GM12878 (cell line): Measurements from ENCODE around the gene CBX8. TPM values are rescaled to one million over a fixed set of nuclear protein-coding genes. Genes with fewer than 3 reads are reported as not detected.
A peak's percentile ranks its signal among the peaks of the same experiment; 100 is the strongest.

Source experiments
- ATAC-seq: fragments of 200-7000 bp; cut with Tn5 transposase; 3 replicates; pipeline ENCODE4 v1.9.1; 2020; ENCODE audit warnings: mild to moderate bottlenecking, moderate library complexity
- BruUV-seq: library from RNA; stranded (reverse); fragments of 400-500 nt; replicated peaks from 2 replicates; lab custom pipeline; 2021; lab: Mats Ljungman, UMichigan
- CTCF ChIA-PET: fragments of 300-600 bp; sonication (Branson Sonifier 250); formaldehyde crosslinking; extraction: SDS; loops from one replicate; lab custom pipeline; 2021; ENCODE audit warnings: inconsistent platforms; lab: Yijun Ruan, JAX
- POLR2A ChIA-PET: fragments of 350-600 bp; formaldehyde crosslinking; extraction: SDS; loops from one replicate; lab custom pipeline; 2021; ENCODE audit warnings: inconsistent platforms; lab: Charles Lee
- RAD21 ChIA-PET: fragments of 300-600 bp; sonication (Branson Sonifier 250); formaldehyde crosslinking; loops from one replicate; lab custom pipeline; 2023; ENCODE audit warnings: antibody characterized with exemption; ENCODE audit not compliant: unreplicated experiment; lab: Charles Lee
- SMC1A ChIA-PET: fragments of 300-600 bp; sonication (Branson Sonifier 250); formaldehyde crosslinking; loops from one replicate; lab custom pipeline; 2023; ENCODE audit not compliant: unreplicated experiment, uncharacterized antibody; lab: Charles Lee
- DNase-seq: peaks from one replicate; pipeline ENCODE4 v3.0.0-alpha.2; 2011; ENCODE audit warnings: low read depth, low spot score
- FAIRE-seq: peaks from 3 replicates; lab custom pipeline; 2011; peaks lifted over from hg19 to GRCh38; lab: Jason Lieb, UNC
- H2AFZ ChIP-seq: 2 replicates; pipeline ENCODE4 v1.6.0; 2011; ENCODE audit warnings: low read depth, low read length, control low read depth; ENCODE audit not compliant: control insufficient read depth
- H3K27ac ChIP-seq: 2 replicates; pipeline ENCODE4 v1.5.1; 2011; ENCODE audit warnings: control low read depth; ENCODE audit not compliant: control insufficient read depth, insufficient read depth
- H3K27me3 ChIP-seq, 2 experiments: replicated peaks in 1 of 2; 2 replicates each; pipeline versions ENCODE4 v1.6.0 to v1.6.1; 2011; ENCODE audit warnings: low read length in 1 of 2; ENCODE audit not compliant: control insufficient read depth in 2 of 2, insufficient read depth in 2 of 2
- H3K36me3 ChIP-seq, 2 experiments: 2 replicates each; pipeline ENCODE4 v1.5.1; 2011; ENCODE audit warnings: low read length in 1 of 2; ENCODE audit not compliant: control insufficient read depth in 2 of 2, insufficient read depth in 2 of 2
- H3K4me1 ChIP-seq: 2 replicates; pipeline ENCODE4 v1.6.1; 2011; ENCODE audit warnings: mild to moderate bottlenecking, low read length, moderate library complexity, mixed read lengths; ENCODE audit not compliant: control insufficient read depth, insufficient read depth
- H3K4me2 ChIP-seq: 2 replicates; pipeline ENCODE4 v1.6.0; 2011; ENCODE audit warnings: control low read depth; ENCODE audit not compliant: control insufficient read depth, insufficient read depth
- H3K4me3 ChIP-seq: fragments of 200-600 bp; sonication (generic); 2 replicates; pipeline ENCODE4 v1.5.1; 2016
- H3K79me2 ChIP-seq: 2 replicates; pipeline ENCODE4 v1.6.0; 2011; ENCODE audit warnings: low read length; ENCODE audit not compliant: control insufficient read depth, insufficient read depth
- H3K9ac ChIP-seq: 2 replicates; pipeline ENCODE4 v1.8.0; 2011; ENCODE audit warnings: low read length, control low read depth, mixed read lengths; ENCODE audit not compliant: control insufficient read depth, insufficient read depth
- H3K9me3 ChIP-seq: replicated peaks from 3 replicates; pipeline ENCODE4 v1.5.1; 2011; ENCODE audit warnings: mild to moderate bottlenecking, low read length; ENCODE audit not compliant: control insufficient read depth, insufficient read depth
- H4K20me1 ChIP-seq: 2 replicates; pipeline ENCODE4 v1.6.0; 2011; ENCODE audit not compliant: control insufficient read depth, insufficient read depth
- POLR2A ChIP-seq: IDR thresholded peaks from 2 replicates; pipeline ENCODE4 v1.6.1; 2011; ENCODE audit warnings: low read depth, mild to moderate bottlenecking, low read length
- RELB ChIP-seq: fragments of 450-650 bp; IDR thresholded peaks from 2 replicates; pipeline ENCODE4 v1.6.1; 2017; ENCODE audit warnings: low read depth, mild to moderate bottlenecking, moderate library complexity
- SPI1 ChIP-seq: IDR thresholded peaks from 2 replicates; pipeline ENCODE4 v1.6.1; 2011; ENCODE audit warnings: low read depth, mild to moderate bottlenecking, low read length, moderate library complexity, borderline replicate concordance; ENCODE audit not compliant: insufficient read depth
- ZNF384 ChIP-seq: IDR thresholded peaks from 2 replicates; pipeline ENCODE4 v1.6.1; 2012; ENCODE audit warnings: low read depth, mild to moderate bottlenecking, low read length, improper control_type of control experiment, borderline replicate concordance
- WGBS: methylation state at CpG from one replicate; pipeline ENCODE4 v1.1.6; 2016; ENCODE audit warnings: low lambda C conversion rate; ENCODE audit not compliant: insufficient replicate concordance, insufficient coverage; ENCODE audit errors: missing lambda C conversion rate; 5-methylcytosine and 5-hydroxymethylcytosine counted together
- in situ Hi-C: fragments of 300-500 bp; cut with MboI; formaldehyde crosslinking; loops from 9 replicates; pipeline ENCODE4 v1.14.3; 2018; ENCODE audit warnings: mixed read lengths
- intact Hi-C: fragments of 100-400 bp; cut with micrococcal nuclease; formaldehyde crosslinking; loops from one replicate; pipeline ENCODE4 v1.14.2; 2022; ENCODE audit not compliant: unreplicated experiment
- polyA plus RNA-seq, 11 experiments: library from polyadenylated mRNA; depleted of rRNA in 4 of 11; unstranded in 6 of 11; stranded (reverse) in 5 of 11; fragments of >200 nt; fragmentation: Nextera tagmentation in 4 of 11; fragmentation: Illumina TruSeq in 1 of 11; extraction: Ambion mirVana in 4 of 11; extraction: Trizol in 1 of 11; gene quantifications; 1 replicate in 1 of 11; 2 replicates in 10 of 11; pipeline versions ENCODE4 v1.2.1 to v1.2.3, GENCODE V29; 2011 to 2016; ENCODE audit warnings: inconsistent platforms in 2 of 11, missing spikeins in 2 of 11, low read depth in 1 of 11
- total RNA-seq, 4 experiments: library from RNA; depleted of rRNA in 3 of 4; stranded (reverse); fragments of >200 nt in 3 of 4; fragmentation: Illumina TruSeq in 1 of 4; extraction: Trizol in 1 of 4; gene quantifications; 2 replicates each; pipeline versions ENCODE4 v1.2.1 to v1.2.3, GENCODE V29; 2013 to 2021

CBX8 gene
- total and polyA plus RNA-seq, 10 of the 15 experiments (the other 5 are each of a cell fraction or from before 2014, with no cell fraction given), result 0.03 to 6.7 (median 1.9) TPM

- H3K4me1 ChIP-seq, result peaks cover 4% of the 10 kb centered on the region; the same call in 1 of the 2 replicates
- H4K20me1 ChIP-seq, result no peaks in the 10 kb centered on the region; the same call in 1 of the 2 replicates
- 29% methylated on average over 11 of the region's 11 CpGs for WGBS
- ChIA-PET CTCF (interaction anchor here (1.7 kb wide), 1 partner anchor 13 kb away, joined by 5 read pairs; the partner anchor contains the start of gene CBX4), SMC1A (no interaction called here)
- H3K9ac ChIP-seq, result no peak overlapping the region
- no peak for FAIRE-seq
- no peak for DNase-seq
- no peak overlapping the region for H3K4me2 ChIP-seq
- BruUV-seq, result no TSS peak
- no peaks in the 10 kb centered on the region for H3K79me2 ChIP-seq
- in situ Hi-C loops, result no loop called here
- H3K9me3 ChIP-seq, result no peaks in the 10 kb centered on the region
- H3K4me3 ChIP-seq, result no peak overlapping the region
- H3K27me3 ChIP-seq, result no peaks in the 10 kb centered on the region
- intact Hi-C loops, result no loop called here
- no peaks in the 10 kb centered on the region for H3K36me3 ChIP-seq
- H3K27ac ChIP-seq, result no peak overlapping the region
- no peak overlapping the region for H2AFZ ChIP-seq
- no peak for ATAC-seq
- TF ChIP-seq SPI1, result peak; percentile 91
- TF ChIP-seq POLR2A, result no peak
- no peak for TF ChIP-seq ZNF384
- TF ChIP-seq, all 136 proteins: peak for 1
- ChIA-PET POLR2A (no interaction called here), RAD21 (no interaction called here)
Observed at GRCh38 chr17:79826204-79826680, 29.4 kb upstream of the CBX8 start.

GRCh38 chr17:79825580-79825921 lies 28.7 kb upstream of the CBX8 start:
- 55% methylated on average over 5 of the region's 5 CpGs for WGBS
- SMC1A ChIA-PET, result no interaction called here
- in situ Hi-C loops, result no loop called here
- ATAC-seq, result no peak
- no peak for DNase-seq
- Histone ChIP-seq H3K79me2 (no peaks in the 10 kb centered on the region), H3K4me1 (peaks cover 4% of the 10 kb centered on the region; the same call in 1 of the 2 replicates), H3K36me3 (no peaks in the 10 kb centered on the region), H3K9ac (no peak overlapping the region), H3K4me3 (no peak overlapping the region), H3K27ac (no peak overlapping the region), H3K27me3 (peaks cover 0 to 2% of the 10 kb centered on the region in 2 experiments; a peak in 1 of 4 replicates), H3K4me2 (no peak overlapping the region), H4K20me1 (no peaks in the 10 kb centered on the region; the same call in 1 of the 2 replicates), H3K9me3 (no peaks in the 10 kb centered on the region), H2AFZ (no peak overlapping the region)
- no TSS peak for BruUV-seq
- POLR2A ChIA-PET, result no interaction called here
- intact Hi-C loops, result no loop called here
- RAD21 ChIA-PET, result interaction anchor here (1.4 kb wide), 1 partner anchor 15 kb away, joined by 3 read pairs; no protein-coding TSS in a partner anchor
- no peak for TF ChIP-seq RELB
- no peak for FAIRE-seq
- CTCF ChIA-PET, result interaction anchor here (0.5 to 1.7 kb wide), 3 partner anchors 14 to 148 kb away, joined by 3 to 5 read pairs (median 5); partner anchors contain the start of gene CBX4
